T-helper 22 cell (primary cell): ENCODE measurements around the gene NAA15.
"Not testable (repeated sequence)": the region's sequence is repeated elsewhere in the genome, so short reads cannot be mapped to it uniquely, and the experiment has no call there.

Experiments
- DNase-seq: peaks from one replicate; pipeline ENCODE4 v3.0.0-alpha.2; 2020; ENCODE audit warnings: low read depth

The NAA15 gene

DNA sequence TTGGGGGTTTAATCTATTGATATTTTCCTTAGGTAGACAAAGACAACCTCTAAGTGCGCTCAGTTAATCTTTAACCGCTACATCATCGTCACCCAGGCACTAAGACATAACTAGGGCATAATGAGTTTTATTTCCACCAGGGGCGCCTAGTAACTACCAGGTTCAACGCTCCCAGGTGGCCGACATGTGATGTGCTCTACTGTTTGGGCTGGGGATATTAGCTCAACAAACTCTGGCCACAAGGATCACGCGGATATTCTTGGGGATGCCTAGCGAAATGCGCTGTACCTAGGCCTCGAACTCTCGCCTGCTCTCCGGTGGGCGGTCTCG lies 151.7 kb downstream of the NAA15 start:
- peak; percentile 61 for DNase-seq

DNA sequence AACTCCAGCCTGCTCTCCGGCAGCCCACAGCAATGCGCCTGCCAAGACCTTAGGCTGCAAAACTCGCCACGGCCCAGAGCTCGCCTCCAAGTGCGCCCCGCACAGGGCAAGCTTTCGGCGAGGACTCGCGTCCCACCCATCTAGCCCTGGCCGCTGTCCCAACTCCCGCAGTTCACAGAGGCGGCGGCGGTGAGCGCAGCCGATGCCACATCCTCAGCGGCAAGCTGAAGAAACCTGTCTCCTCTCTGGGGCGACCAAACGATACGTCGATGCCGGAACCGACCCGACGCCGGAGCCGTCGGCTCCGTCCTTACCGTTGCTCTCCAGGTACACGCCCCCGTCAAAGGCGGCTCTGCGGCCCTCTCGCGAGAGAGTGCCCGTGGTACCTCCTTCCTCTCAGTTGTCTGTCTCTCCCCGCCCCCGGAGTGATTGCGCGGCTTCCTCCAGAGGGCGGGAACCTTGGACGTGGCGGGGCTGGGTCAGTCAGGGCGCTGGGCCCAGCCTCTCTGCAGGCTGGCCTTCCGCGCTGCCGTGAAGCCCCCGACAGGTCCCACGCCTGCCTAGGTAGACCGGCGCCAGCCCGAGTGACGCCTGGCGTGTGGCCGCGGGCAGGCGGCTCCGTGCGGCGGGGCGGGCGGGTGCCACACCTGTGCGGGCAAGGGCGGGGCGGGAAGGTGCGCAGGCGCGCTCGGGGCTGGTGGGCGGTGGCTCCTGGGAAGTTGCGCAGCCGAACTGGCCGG lies 152.2 kb downstream of the NAA15 start:
- DNase-seq = peak; percentile 96

DNA sequence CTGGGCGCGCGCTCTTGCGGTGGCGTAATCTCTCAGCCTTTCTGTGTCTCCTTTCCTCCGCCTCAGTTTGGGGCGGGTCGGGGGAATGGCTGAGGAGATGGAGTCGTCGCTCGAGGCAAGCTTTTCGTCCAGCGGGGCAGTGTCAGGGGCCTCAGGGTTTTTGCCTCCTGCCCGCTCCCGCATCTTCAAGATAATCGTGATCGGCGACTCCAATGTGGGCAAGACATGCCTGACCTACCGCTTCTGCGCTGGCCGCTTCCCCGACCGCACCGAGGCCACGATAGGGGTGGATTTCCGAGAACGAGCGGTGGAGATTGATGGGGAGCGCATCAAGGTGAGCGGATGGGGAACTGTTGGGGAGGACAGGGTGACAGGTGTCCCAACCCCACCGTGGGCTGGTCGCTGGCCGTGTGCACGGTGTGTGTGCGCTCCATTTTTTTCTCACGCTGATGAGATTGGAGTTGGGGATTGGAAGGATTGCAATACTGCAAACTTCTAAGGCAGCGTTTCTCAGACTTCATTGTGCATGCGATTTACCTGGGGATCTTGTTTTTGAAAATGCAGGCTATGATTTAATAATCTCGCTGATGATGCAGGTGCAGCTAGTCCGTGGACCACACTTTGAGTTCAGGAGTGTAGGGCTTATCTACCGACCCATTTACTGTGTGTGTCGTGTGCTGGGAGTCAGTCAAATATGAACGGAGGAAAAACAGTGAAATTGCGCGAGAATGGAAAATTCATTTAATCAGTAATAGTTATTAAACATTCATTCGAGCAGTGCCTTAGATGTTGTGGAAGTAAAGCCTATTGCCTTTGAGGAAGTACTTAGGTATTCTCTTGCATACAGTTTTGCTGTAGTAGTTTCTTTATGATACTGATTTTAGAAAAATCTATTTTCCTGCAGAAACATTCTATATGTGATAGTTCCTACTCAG lies 153.1 kb downstream of the NAA15 start, which contains the start of gene RAB33B:
Gene RAB33B, plus strand, starts transcription at position 11 of the 935 bp plus-strand sequence. Its CDS starts 75 bp downstream, at position 86.
- DNase-seq = no peak

DNA sequence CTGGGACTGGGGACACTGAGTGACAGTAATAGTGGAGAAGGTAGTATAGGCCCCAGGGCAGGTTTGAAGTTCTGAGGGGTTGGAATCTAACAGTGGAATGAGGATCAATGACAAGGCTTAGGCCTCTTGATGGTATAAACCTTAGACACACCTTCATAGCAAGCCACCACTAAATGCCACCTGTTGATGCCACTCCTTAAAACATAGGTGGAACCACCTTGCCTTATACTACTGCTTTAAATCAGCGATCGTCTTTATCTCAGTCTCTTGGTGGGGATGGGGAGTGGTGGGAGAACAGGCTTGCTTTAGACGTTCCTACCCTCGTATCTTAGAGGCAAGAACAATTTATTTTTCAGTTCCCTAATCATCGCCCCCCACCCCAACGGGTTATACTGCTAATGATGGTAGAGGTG lies 153.8 kb downstream of the NAA15 start:
- DNase-seq = no peak

DNA sequence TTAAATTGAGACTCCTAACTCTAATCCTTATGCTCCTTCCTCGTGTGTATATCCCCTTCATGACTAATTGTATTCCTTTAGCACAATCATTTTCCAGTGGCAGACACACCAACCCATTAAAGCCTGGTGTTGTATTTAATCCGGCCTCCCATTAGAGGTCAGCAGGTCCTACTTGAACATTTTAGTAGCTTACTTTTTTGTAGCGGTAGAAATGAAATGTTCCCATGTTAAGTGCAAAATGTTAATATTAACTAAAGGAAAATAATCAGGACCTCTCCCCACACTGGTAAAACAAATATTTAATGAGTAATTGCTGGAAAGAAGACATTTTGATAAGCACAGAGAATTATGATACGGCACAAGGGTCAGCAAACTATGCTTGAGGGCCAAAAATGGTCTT lies 156.0 kb downstream of the NAA15 start:
- DNase-seq = no peak

DNA sequence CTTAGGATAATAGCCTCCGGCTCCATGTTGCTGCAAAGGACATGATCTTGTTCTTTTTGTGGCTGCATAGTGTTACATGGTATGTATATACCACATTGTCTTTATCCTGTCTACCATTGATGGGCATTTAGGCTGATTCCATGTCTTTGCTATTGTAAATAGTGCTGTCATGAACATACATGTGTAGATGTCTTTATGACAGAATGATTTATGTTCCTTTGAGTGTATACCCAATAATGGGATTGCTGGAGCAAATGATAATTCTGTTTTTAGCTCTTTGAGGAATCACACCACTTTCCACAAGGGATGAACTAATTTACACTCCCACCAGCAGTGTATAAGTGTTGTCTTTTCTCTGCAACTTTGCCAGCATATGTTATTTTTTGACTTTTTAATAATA lies 157.2 kb downstream of the NAA15 start:
- DNase-seq = no peak

DNA sequence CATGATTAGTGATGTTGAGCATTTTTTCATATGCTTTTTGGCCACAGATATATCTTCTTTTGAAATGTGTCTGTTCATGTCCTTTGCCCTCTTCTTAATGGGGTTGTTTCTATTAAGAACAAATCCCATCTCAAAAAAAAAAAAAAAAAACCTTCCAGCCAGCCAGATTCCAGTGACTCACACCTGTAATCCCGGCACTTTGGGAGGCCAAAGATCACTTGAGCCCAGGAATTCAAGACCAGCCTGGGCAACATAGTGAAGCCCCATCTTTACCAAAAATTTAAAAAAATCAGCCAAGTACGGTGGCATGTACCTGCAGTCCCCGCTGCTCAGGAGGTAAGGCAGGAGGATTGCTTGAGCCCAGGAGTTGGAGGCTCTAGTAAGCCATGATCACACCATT lies 157.7 kb downstream of the NAA15 start:
- DNase-seq = no peak

DNA sequence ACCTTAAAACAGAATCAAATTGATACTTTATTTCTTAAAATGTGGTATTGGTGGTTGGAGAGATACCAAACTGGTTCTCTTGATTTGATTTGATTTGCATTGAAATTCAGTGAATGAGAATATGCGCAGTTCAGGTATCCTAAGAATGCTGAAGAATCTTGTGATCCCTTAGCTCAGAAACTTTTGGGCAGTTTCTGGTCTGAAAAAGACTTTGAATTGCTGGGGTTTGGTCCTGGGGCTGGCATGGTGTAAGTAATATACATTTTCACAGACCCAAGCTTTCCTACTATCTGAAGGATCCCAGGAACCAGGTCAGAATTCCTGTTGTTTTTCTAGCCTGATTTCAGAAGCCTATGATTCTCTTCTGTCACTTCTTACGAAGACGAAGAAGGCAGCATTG lies 159.3 kb downstream of the NAA15 start:
- no peak for DNase-seq

DNA sequence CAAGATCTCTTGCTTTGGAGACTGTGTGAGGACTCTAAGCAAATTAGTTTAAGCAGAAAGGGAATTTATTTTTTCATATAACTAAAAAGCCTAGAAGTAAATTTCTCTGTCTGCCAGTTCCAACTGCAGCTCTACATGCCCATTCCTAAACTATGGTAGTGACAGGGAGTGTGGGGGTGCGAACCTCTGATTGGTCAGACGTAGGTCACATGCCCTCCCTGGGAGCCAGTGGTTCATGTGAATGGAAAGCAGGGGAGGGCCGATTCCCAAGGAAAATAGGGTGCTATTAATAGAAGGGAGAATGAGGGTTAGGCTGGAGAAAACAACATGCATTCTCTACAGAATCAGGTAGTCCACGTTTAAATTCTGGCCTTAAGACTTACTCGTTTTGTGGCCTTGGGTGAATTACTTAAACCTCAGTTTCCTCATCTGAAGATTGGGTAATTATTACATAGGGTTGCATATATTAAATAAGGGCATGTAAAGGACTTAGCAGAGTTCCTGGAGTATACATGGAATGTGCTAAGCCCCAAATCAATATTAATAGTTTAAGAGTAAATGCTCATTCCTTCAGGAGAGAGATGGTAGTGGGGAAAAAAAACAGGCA lies 159.8 kb downstream of the NAA15 start:
- DNase-seq = no peak

DNA sequence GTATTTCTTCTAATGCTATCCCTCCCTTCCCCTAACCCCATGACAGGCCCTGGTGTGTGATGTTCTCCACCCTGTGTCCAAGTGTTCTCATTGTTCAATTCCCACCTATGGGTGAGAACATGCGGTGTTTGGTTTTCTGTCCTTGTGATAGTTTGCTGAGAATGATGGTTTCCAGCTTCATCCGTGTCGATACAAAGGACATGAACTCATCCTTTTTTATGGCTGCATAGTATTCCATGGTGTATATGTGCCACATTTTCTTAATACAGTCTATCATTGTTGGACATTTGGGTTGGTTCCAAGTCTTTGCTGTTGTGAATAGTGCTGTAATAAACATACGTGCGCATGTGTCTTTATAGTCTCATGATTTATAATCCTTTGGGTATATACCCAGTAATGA lies 163.2 kb downstream of the NAA15 start:
- not testable (repeated sequence) for DNase-seq

DNA sequence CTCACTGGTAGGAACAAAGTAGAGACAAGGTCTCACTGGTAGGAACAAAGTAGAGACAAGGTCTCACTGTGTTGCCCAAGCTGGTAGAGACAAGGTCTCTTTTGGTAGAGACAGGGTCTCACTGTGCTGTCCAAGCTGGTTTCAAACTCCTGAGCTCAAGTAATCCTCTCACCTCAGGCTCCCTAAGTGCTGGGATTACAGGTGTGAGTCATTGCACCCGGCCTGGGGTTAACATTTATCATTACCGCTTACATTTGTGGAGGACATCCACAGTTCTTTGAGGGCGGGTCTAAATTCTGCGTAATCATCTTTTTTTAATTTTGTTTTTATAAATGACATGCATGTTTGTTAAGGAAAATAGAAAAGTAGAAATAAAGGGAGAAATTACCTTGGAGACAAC lies 164.6 kb downstream of the NAA15 start:
- no peak for DNase-seq

DNA sequence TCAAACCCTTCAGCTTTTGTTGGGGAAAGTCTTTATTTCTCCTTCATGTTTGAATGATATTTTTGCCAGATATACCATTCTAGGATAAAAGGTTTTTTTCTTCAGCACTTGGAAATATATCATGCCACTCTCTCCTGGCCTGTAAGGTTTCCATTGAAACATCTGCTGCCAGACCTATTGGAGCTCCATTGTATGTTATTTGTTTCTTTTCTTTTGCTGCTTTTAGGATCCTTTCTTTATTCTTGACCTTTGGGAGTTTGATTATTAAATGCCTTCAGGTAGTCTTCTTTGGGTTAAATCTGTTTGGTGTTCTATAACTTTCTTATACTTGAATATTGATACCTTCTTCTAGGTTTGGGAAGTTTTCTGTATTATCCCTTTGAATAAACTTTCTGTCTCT lies 167.5 kb downstream of the NAA15 start:
- DNase-seq = not testable (repeated sequence)

DNA sequence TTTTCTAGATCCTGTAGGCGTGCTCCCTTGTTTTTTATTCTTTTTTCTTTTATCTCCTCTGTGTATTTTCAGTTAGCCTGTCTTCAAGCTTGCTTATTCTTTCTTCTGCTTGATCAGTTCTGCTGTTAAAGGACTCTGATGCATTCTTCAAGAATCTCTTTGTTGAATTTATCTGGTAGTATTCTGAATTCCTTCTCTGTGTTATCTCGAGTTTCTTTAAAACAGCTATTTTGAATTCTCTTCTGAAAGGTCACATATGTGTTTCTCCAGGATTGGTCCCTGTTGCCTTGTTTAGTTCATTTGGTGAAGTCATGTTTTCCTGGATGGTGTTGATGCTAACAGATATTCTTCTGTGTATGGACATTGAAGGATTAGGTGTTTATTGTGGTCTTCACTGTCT lies 167.9 kb downstream of the NAA15 start:
- no peak for DNase-seq
